Activated CD8-positive, alpha-beta T cell treated with anti-CD3 and anti-CD28 coated beads for 36 hours (primary cell): ENCODE data around the gene SEMA4D. TPM values are rescaled to one million over a fixed set of nuclear protein-coding genes. Genes with fewer than 3 reads are reported as not detected.
A peak's percentile ranks its signal among the peaks of the same experiment; 100 is the strongest.
"Not testable (repeated sequence)": the region's sequence is repeated elsewhere in the genome, so short reads cannot be mapped to it uniquely, and the experiment has no call there.

Experiments
- ATAC-seq: fragments of 200-7000 bp; cut with Tn5 transposase; one replicate; pipeline ENCODE4 v1.10.0; 2021; ENCODE audit warnings: mild to moderate bottlenecking, moderate library complexity
- CTCF ChIA-PET: fragments of 350-600 bp; sonication (Branson Sonifier 250); formaldehyde crosslinking; loops from one replicate; lab custom pipeline; 2021; ENCODE audit warnings: antibody characterized with exemption; lab: Charles Lee
- POLR2A ChIA-PET: fragments of 350-600 bp; sonication (Branson Sonifier 250); formaldehyde crosslinking; loops from one replicate; lab custom pipeline; 2021; ENCODE audit warnings: antibody characterized with exemption; lab: Charles Lee
- DNase-seq: peaks from one replicate; pipeline ENCODE4 v3.0.0-alpha.2; 2020
- H3K27ac Mint-ChIP-seq: one replicate; pipeline ENCODE4 v1.8.0; 2021; ENCODE audit warnings: mild to moderate bottlenecking, mixed read lengths
- H3K27me3 Mint-ChIP-seq: one replicate; pipeline ENCODE4 v1.8.0; 2021; ENCODE audit warnings: mixed read lengths
- H3K36me3 Mint-ChIP-seq: one replicate; pipeline ENCODE4 v1.8.0; 2021; ENCODE audit warnings: low read depth, mixed read lengths
- H3K4me1 Mint-ChIP-seq: one replicate; pipeline ENCODE4 v1.8.0; 2021; ENCODE audit warnings: low read depth, mixed read lengths
- H3K4me3 Mint-ChIP-seq: one replicate; pipeline ENCODE4 v1.8.0; 2021; ENCODE audit warnings: mild to moderate bottlenecking, moderate library complexity, mixed read lengths
- H3K9me3 Mint-ChIP-seq: one replicate; pipeline ENCODE4 v1.8.0; 2021; ENCODE audit warnings: mixed read lengths
- intact Hi-C: fragments of 100-400 bp; cut with micrococcal nuclease; formaldehyde crosslinking; loops from one replicate; pipeline ENCODE4 v1.10.0; 2022
- total RNA-seq, 2 experiments: library from RNA; stranded (reverse); gene quantifications; one replicate each; pipeline ENCODE4 v1.2.3, GENCODE V29; 2021
- TF ChIP-seq, protein P1 (sequence below): fragments of 200-600 bp; IDR thresholded peaks from one replicate; pipeline ENCODE4 v1.8.0; 2022; ENCODE audit warnings: antibody characterized with exemption, mild to moderate bottlenecking

The SEMA4D gene
- total RNA-seq, 2 experiments from 2014 or later, result 290 to 317 TPM

DNA sequence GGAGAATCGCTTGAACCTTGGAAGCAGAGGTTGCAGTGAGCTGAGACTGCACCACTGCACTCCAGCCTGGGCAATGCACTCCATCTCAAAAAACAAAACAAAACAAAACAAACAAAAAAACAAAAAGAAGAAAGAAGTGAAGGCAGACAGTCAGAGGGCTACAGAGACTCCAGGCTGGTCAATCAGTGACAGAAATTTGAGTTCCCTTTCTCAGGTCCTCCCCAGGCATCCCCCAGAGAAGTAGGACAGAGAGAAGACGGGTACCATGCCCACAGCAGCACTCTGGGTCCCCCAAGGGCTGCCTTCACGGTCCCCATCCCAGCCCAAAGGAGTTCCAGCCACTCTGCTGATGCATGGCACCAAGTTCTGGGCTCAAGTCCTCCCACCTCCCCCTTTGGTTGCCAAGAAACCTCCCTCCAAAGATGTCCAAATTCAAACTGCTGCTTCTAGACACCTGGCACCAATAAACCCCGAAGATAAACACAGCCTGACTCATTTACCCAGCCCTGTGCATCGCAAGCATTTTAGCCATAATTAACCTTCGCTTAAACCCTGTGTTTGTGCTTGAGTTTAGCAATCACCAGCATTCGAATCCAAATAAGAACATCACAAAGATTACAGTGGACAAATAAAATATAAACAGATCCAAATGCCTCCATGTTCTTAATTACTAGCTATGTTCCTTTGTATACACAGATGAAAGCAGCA, 24.0 kb downstream of the SEMA4D start:
- TF ChIP-seq, protein P1, sequence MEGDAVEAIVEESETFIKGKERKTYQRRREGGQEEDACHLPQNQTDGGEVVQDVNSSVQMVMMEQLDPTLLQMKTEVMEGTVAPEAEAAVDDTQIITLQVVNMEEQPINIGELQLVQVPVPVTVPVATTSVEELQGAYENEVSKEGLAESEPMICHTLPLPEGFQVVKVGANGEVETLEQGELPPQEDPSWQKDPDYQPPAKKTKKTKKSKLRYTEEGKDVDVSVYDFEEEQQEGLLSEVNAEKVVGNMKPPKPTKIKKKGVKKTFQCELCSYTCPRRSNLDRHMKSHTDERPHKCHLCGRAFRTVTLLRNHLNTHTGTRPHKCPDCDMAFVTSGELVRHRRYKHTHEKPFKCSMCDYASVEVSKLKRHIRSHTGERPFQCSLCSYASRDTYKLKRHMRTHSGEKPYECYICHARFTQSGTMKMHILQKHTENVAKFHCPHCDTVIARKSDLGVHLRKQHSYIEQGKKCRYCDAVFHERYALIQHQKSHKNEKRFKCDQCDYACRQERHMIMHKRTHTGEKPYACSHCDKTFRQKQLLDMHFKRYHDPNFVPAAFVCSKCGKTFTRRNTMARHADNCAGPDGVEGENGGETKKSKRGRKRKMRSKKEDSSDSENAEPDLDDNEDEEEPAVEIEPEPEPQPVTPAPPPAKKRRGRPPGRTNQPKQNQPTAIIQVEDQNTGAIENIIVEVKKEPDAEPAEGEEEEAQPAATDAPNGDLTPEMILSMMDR, result no peak
- intact Hi-C loops, result no loop called here
- CTCF ChIA-PET, result interaction anchor here (1.0 to 2.6 kb wide), 4 partner anchors 9 to 75 kb away, joined by 3 to 21 read pairs (median 6); no protein-coding TSS in a partner anchor
- DNase-seq, result peak; percentile 7
- Mint-ChIP-seq H3K9me3 (no peaks in the 10 kb centered on the region), H3K36me3 (peaks cover 90% of the 10 kb centered on the region), H3K27me3 (no peaks in the 10 kb centered on the region), H3K4me1 (peaks cover 87% of the 10 kb centered on the region), H3K27ac (peak overlapping the region; percentile 83), H3K4me3 (peak overlapping the region; percentile 39)
- ATAC-seq, result no peak
- POLR2A ChIA-PET, result interaction anchor here (1.3 to 5.5 kb wide), 6 partner anchors 9 to 65 kb away, joined by 3 to 32 read pairs (median 4); no protein-coding TSS in a partner anchor

DNA sequence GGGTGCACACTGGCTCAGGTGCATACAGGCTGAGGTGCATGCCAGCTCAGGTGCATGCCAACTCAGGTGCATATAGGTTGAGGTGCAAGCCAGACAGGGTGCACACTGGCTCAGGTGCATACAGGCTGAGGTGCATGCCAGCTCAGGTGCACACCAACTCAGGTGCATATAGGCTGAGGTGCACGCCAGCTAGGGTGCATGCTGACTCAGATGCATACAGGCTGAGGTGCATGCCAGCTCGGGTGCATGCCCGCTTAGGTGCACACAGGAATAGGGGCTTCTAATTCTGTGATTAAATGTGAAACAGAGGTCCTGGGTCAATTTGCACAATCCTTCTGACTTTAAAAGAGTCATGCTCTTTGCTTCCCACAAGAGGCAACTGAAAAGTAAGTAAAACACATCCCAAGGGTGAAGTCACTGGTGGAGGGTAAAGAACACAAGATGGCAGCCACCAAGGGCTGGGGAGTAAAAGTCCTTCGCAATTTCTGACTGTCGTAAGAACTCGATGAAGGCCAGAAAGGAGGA, 26.1 kb downstream of the SEMA4D start:
- H3K36me3 Mint-ChIP-seq, result peaks cover 85% of the 10 kb centered on the region
- ATAC-seq, H3K27me3 Mint-ChIP-seq, H3K9me3 Mint-ChIP-seq, DNase-seq, H3K4me3 Mint-ChIP-seq, intact Hi-C loops: not testable (repeated sequence)
- ChIA-PET CTCF (interaction anchor here (1.4 to 4.4 kb wide), 5 partner anchors 16 to 77 kb away, joined by 3 to 17 read pairs (median 3); no protein-coding TSS in a partner anchor), POLR2A (interaction anchor here (5.1 kb wide), 1 partner anchor 10 kb away, joined by 26 read pairs; no protein-coding TSS in a partner anchor)
- H3K4me1 Mint-ChIP-seq, result peaks cover 86% of the 10 kb centered on the region
- H3K27ac Mint-ChIP-seq, result peak overlapping the region; percentile 83

DNA sequence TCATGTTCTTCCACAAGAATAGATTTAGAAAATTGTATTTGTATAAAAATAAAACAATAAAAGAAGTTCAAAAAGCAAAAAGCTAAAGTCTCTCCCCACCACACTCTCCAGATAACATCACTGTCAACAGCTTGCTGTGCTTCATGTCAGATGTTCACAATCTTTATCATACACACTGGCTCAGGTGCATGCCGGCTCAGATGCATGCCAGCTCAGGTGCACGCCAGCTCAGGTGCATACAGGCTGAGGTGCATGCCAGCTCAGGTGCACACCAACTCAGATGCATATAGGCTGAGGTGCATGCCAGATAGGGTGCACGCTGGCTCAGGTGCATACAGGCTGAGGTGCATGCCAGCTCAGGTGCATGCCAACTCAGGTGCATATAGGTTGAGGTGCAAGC, 26.5 kb downstream of the SEMA4D start:
- Mint-ChIP-seq H3K27ac (peak overlapping the region; percentile 95), H3K36me3 (peaks cover 85% of the 10 kb centered on the region), H3K9me3 (no peaks in the 10 kb centered on the region), H3K27me3 (no peaks in the 10 kb centered on the region), H3K4me3 (no peak overlapping the region), H3K4me1 (peaks cover 86% of the 10 kb centered on the region)
- TF ChIP-seq, protein P1, result no peak
- ChIA-PET CTCF (interaction anchor here (1.4 to 4.4 kb wide), 6 partner anchors 15 to 77 kb away, joined by 3 to 17 read pairs (median 5); no protein-coding TSS in a partner anchor), POLR2A (interaction anchor here (1.2 kb wide), 1 partner anchor 52 kb away, joined by 5 read pairs; no protein-coding TSS in a partner anchor)
- intact Hi-C loops, result no loop called here
- no peak for ATAC-seq
- no peak for DNase-seq

- H3K27ac Mint-ChIP-seq, result peak overlapping the region; percentile 95
- H3K9me3 Mint-ChIP-seq, result no peaks in the 10 kb centered on the region
- TF ChIP-seq, protein P1, result no peak
- H3K36me3 Mint-ChIP-seq, result peaks cover 85% of the 10 kb centered on the region
- peak overlapping the region; percentile 69 for H3K4me3 Mint-ChIP-seq
- peaks cover 86% of the 10 kb centered on the region for H3K4me1 Mint-ChIP-seq
- ChIA-PET CTCF (interaction anchor here (1.2 to 4.4 kb wide), 8 partner anchors 8 to 78 kb away, joined by 3 to 17 read pairs (median 3); no protein-coding TSS in a partner anchor), POLR2A (interaction anchor here (0.9 to 2.0 kb wide), 8 partner anchors 9 to 60 kb away, joined by 3 to 13 read pairs (median 3); no protein-coding TSS in a partner anchor)
- no peak for ATAC-seq
- intact Hi-C loops, result no loop called here
- DNase-seq, result no peak
- H3K27me3 Mint-ChIP-seq, result no peaks in the 10 kb centered on the region
Measured at GRCh38 chr9:89470224-89470839, 27.6 kb downstream of the SEMA4D start.

DNA sequence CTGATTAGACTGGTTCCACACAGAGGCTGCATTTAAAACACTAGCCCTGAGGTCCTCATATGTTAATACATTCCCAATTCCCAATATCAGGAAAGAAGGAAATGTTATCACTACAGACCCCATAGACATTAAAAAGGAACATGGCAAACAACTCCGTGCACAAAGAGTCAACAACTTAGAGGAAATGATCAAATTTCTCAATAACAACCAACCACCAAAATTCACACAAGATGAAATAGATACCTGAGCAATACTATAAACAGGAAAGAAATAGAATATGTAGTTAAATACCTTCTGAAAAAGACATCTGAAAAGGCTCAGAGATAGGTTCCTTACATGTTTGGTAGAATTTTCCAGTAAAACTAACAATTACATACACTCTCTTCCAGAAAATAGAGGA, 28.9 kb downstream of the SEMA4D start:
- Mint-ChIP-seq H3K4me3 (peak overlapping the region; percentile 69), H3K36me3 (peaks cover 85% of the 10 kb centered on the region), H3K27ac (peak overlapping the region; percentile 95), H3K9me3 (no peaks in the 10 kb centered on the region), H3K4me1 (peaks cover 89% of the 10 kb centered on the region), H3K27me3 (no peaks in the 10 kb centered on the region)
- intact Hi-C loops, result loop anchor here (5.0 kb wide), 1 partner anchor 47 kb away; no protein-coding TSS in a partner anchor
- DNase-seq, result no peak
- TF ChIP-seq, protein P1, result no peak
- ATAC-seq, result no peak
- CTCF ChIA-PET, result interaction anchor here (1.2 to 4.4 kb wide), 5 partner anchors 9 to 80 kb away, joined by 3 to 17 read pairs (median 4); no protein-coding TSS in a partner anchor
- POLR2A ChIA-PET, result interaction anchor here (0.9 to 2.7 kb wide), 6 partner anchors 10 to 43 kb away, joined by 3 to 28 read pairs (median 7); no protein-coding TSS in a partner anchor
